ENCODE results near the gene OR51B5. TPM values are rescaled to one million over a fixed set of nuclear protein-coding genes. Genes with fewer than 3 reads are reported as not detected.
"Not testable (repeated sequence)": the region's sequence is repeated elsewhere in the genome, so short reads cannot be mapped to it uniquely, and the experiment has no call there.

Gene OR51B5
- total RNA-seq, 1 donor from 2014 or later: 1.2 TPM

GRCh38 chr11:5364214-5364613 lies 20.9 kb upstream of the OR51B5 start:
- H3K9me3 Mint-ChIP-seq: no peaks in the 10 kb centered on the region
- H3K27ac Mint-ChIP-seq: no peak overlapping the region
- no peak for TF ChIP-seq CTCF (IDR thresholded peaks at IDR 0.05; ENCODE audit: unreplicated experiment)
- no peaks in the 10 kb centered on the region for H3K36me3 Mint-ChIP-seq
- DNase-seq (ENCODE audit: low spot score in 2 of 2, unreplicated experiment in 2 of 2): no peak
- H3K4me1 Mint-ChIP-seq: peaks cover 2% of the 10 kb centered on the region
- no peak overlapping the region for H3K4me3 Mint-ChIP-seq
- H3K27me3 Mint-ChIP-seq (ENCODE audit: low read depth): peaks cover 3% of the 10 kb centered on the region

- Mint-ChIP-seq H3K4me3 (no peak overlapping the region), H3K36me3 (no peaks in the 10 kb centered on the region), H3K27ac (no peak overlapping the region), H3K27me3 (ENCODE audit: low read depth) (peaks cover 3% of the 10 kb centered on the region), H3K4me1 (peaks cover 2% of the 10 kb centered on the region), H3K9me3 (no peaks in the 10 kb centered on the region)
- no peak for TF ChIP-seq CTCF (IDR thresholded peaks at IDR 0.05; ENCODE audit: unreplicated experiment)
- DNase-seq (ENCODE audit: low spot score in 2 of 2, unreplicated experiment in 2 of 2): no peak
Observed at GRCh38 chr11:5363679-5364078, 20.4 kb upstream of the OR51B5 start.

- Mint-ChIP-seq H3K27me3 (ENCODE audit: low read depth) (peaks cover 3% of the 10 kb centered on the region), H3K36me3 (no peaks in the 10 kb centered on the region), H3K9me3 (no peaks in the 10 kb centered on the region), H3K4me1 (peaks cover 2% of the 10 kb centered on the region), H3K4me3 (no peak overlapping the region), H3K27ac (no peak overlapping the region)
- no peak for DNase-seq (ENCODE audit: low spot score in 2 of 2, unreplicated experiment in 2 of 2)
- TF ChIP-seq CTCF (IDR thresholded peaks at IDR 0.05; ENCODE audit: unreplicated experiment): no peak
Observed at GRCh38 chr11:5362017-5362625, 18.8 kb upstream of the OR51B5 start.

- H3K27ac Mint-ChIP-seq; H3K9me3 Mint-ChIP-seq; H3K27me3 Mint-ChIP-seq (ENCODE audit: low read depth); H3K36me3 Mint-ChIP-seq; H3K4me3 Mint-ChIP-seq; H3K4me1 Mint-ChIP-seq; DNase-seq (ENCODE audit: low spot score in 2 of 2, unreplicated experiment in 2 of 2): not testable (repeated sequence)
Observed at GRCh38 chr11:5356031-5356430, 12.7 kb upstream of the OR51B5 start.

GRCh38 chr11:5351208-5351607 lies 7.9 kb upstream of the OR51B5 start, which contains the start of gene OR51B6:
Gene OR51B6 (plus strand): TSS chr11:5351508. CDS start chr11:5351508, 0 bp downstream.
- no peaks in the 10 kb centered on the region for H3K36me3 Mint-ChIP-seq

GRCh38 chr11:5349550-5349949 lies 6.2 kb upstream of the OR51B5 start:
- no peak overlapping the region for H3K4me3 Mint-ChIP-seq
- no peaks in the 10 kb centered on the region for H3K36me3 Mint-ChIP-seq
- TF ChIP-seq CTCF (IDR thresholded peaks at IDR 0.05; ENCODE audit: unreplicated experiment): no peak
- DNase-seq (ENCODE audit: low spot score in 2 of 2, unreplicated experiment in 2 of 2): no peak
- peaks cover 24% of the 10 kb centered on the region for H3K27me3 Mint-ChIP-seq (ENCODE audit: low read depth)
- H3K9me3 Mint-ChIP-seq: no peaks in the 10 kb centered on the region
- no peak overlapping the region for H3K27ac Mint-ChIP-seq
- no peaks in the 10 kb centered on the region for H3K4me1 Mint-ChIP-seq

More at GRCh38 chr11:5351208-5351607, 7.9 kb upstream of the OR51B5 start, which contains the start of gene OR51B6:
- TF ChIP-seq CTCF (IDR thresholded peaks at IDR 0.05; ENCODE audit: unreplicated experiment): no peak
- H3K4me1 Mint-ChIP-seq: no peaks in the 10 kb centered on the region
- H3K27ac Mint-ChIP-seq: no peak within 1 kb of the TSS
- no peaks in the 10 kb centered on the region for H3K9me3 Mint-ChIP-seq
- H3K27me3 Mint-ChIP-seq (ENCODE audit: low read depth): peaks cover 24% of the 10 kb centered on the region
- DNase-seq (ENCODE audit: low spot score in 2 of 2, unreplicated experiment in 2 of 2): no peak
- H3K4me3 Mint-ChIP-seq: no peak within 1 kb of the TSS

Measured in mesothelial cell of epicardium (in vitro differentiated cells).